HepG2 (cell line): ENCODE data around the gene FHIT. TPM values are rescaled to one million over a fixed set of nuclear protein-coding genes. Genes with fewer than 3 reads are reported as not detected.

Source experiments
- ATAC-seq: fragments of 200-7000 bp; cut with Tn5 transposase; 3 replicates; pipeline ENCODE4 v1.9.1; 2020; ENCODE audit warnings: mild to moderate bottlenecking, moderate library complexity
- BruUV-seq: library from RNA; stranded (reverse); fragments of 400-500 nt; replicated peaks from 2 replicates; lab custom pipeline; 2021; lab: Mats Ljungman, UMichigan
- CTCF ChIA-PET: fragments of 300-600 bp; formaldehyde crosslinking; extraction: SDS; loops from one replicate; lab custom pipeline; 2021; ENCODE audit warnings: low total read pairs, inconsistent platforms, low intra/inter-chr PET ratio; lab: Yijun Ruan, JAX
- POLR2A ChIA-PET: fragments of 350-600 bp; sonication (Branson Sonifier 250); formaldehyde crosslinking; loops from one replicate; lab custom pipeline; 2020; ENCODE audit warnings: antibody characterized with exemption, inconsistent platforms; lab: Yijun Ruan, JAX
- DNase-seq: peaks from one replicate; pipeline ENCODE4 v3.0.0-alpha.2; 2015; ENCODE audit warnings: low spot score
- FAIRE-seq: peaks from 3 replicates; lab custom pipeline; 2011; peaks lifted over from hg19 to GRCh38; lab: Jason Lieb, UNC
- H2AFZ ChIP-seq: one replicate; pipeline ENCODE4 v1.6.1; 2011; ENCODE audit warnings: low read length, inconsistent platforms
- H3K27ac ChIP-seq: fragments of 300-600 bp; 3 replicates; pipeline ENCODE4 v1.8.0; 2011; ENCODE audit warnings: mixed run types, mild to moderate bottlenecking, mixed read lengths, low read length, inconsistent platforms; ENCODE audit not compliant: insufficient read depth; ENCODE audit errors: extremely low read length
- H3K27me3 ChIP-seq, 2 experiments: fragments of 200-600 bp in 1 of 2; 2 replicates in 1 of 2; 3 replicates in 1 of 2; pipeline versions ENCODE4 v1.6.0 to v1.8.0; 2011; ENCODE audit warnings: low read length in 2 of 2, mild to moderate bottlenecking in 2 of 2, moderate library complexity in 2 of 2, inconsistent platforms in 1 of 2; ENCODE audit not compliant: insufficient read depth in 2 of 2, control insufficient read depth in 1 of 2
- H3K36me3 ChIP-seq, 2 experiments: fragments of 200-600 bp in 1 of 2; replicated peaks in 1 of 2; 2 replicates in 1 of 2; 3 replicates in 1 of 2; pipeline versions ENCODE4 v1.5.1 to v1.8.0; 2011; ENCODE audit warnings: low read length in 2 of 2, inconsistent platforms in 1 of 2; ENCODE audit not compliant: insufficient read depth in 2 of 2, control insufficient read depth in 1 of 2
- H3K4me1 ChIP-seq: 2 replicates; pipeline ENCODE4 v1.5.1; 2012; ENCODE audit warnings: low read length, inconsistent platforms; ENCODE audit not compliant: insufficient read depth
- H3K4me2 ChIP-seq: 2 replicates; pipeline ENCODE4 v1.6.0; 2011; ENCODE audit warnings: low read depth, low read length, inconsistent platforms
- H3K4me3 ChIP-seq, 3 experiments: fragments of 200-600 bp in 1 of 3; sonication (generic), shearing (Covaris generic) in 1 of 3; replicated peaks in 1 of 3; 2 replicates each; pipeline ENCODE4 v1.5.1; 2011 to 2016; ENCODE audit warnings: low read length in 3 of 3, inconsistent platforms in 2 of 3, low read depth in 2 of 3, mild to moderate bottlenecking in 2 of 3, control low read depth in 1 of 3, mixed read lengths in 1 of 3; ENCODE audit not compliant: insufficient read depth in 1 of 3
- H3K79me2 ChIP-seq: one replicate; pipeline ENCODE4 v1.6.1; 2011; ENCODE audit warnings: low read length, inconsistent platforms; ENCODE audit not compliant: insufficient read depth
- H3K9ac ChIP-seq: 2 replicates; pipeline ENCODE4 v1.6.0; 2011; ENCODE audit warnings: mild to moderate bottlenecking, low read depth, low read length, inconsistent platforms; ENCODE audit not compliant: insufficient read depth
- H3K9me3 ChIP-seq: 2 replicates; pipeline ENCODE4 v1.5.1; 2012; ENCODE audit warnings: mild to moderate bottlenecking, low read length
- H4K20me1 ChIP-seq: 2 replicates; pipeline ENCODE4 v1.6.0; 2011; ENCODE audit warnings: inconsistent platforms, mild to moderate bottlenecking, low read length, moderate library complexity; ENCODE audit not compliant: insufficient read depth
- GTF3A ChIP-seq: sonication (generic); formaldehyde crosslinking; conservative IDR thresholded peaks from 2 replicates; pipeline ENCODE4 v1.4.0; 2020; ENCODE audit warnings: mild to moderate bottlenecking, missing genetic modification reagents
- MED13 ChIP-seq: sonication (generic); formaldehyde crosslinking; IDR thresholded peaks from 2 replicates; pipeline ENCODE4 v1.5.0; 2020; ENCODE audit warnings: missing genetic modification reagents
- PAWR ChIP-seq: sonication (generic); formaldehyde crosslinking; IDR thresholded peaks from 2 replicates; pipeline ENCODE4 v1.4.0; 2020; ENCODE audit warnings: missing genetic modification reagents, mild to moderate bottlenecking, borderline replicate concordance
- TRIM24 ChIP-seq: sonication (generic); formaldehyde crosslinking; IDR thresholded peaks from 2 replicates; pipeline ENCODE4 v1.8.0; 2022; ENCODE audit warnings: mild to moderate bottlenecking, missing genetic modification reagents
- WGBS: methylation state at CpG from one replicate; pipeline ENCODE4 v1.1.6; 2017; ENCODE audit warnings: low lambda C conversion rate; 5-methylcytosine and 5-hydroxymethylcytosine counted together
- in situ Hi-C: cut with HindIII; loops from 2 replicates; pipeline ENCODE4 v1.10.0; 2017; ENCODE audit warnings: low pct_unique_long_range_greater_than_20kb; ENCODE audit not compliant: extremely low pct_ligation_motif_present
- intact Hi-C: fragments of 100-400 bp; cut with micrococcal nuclease; formaldehyde crosslinking; loops from one replicate; pipeline ENCODE4 v1.10.0; 2022; ENCODE audit not compliant: unreplicated experiment
- polyA plus RNA-seq, 8 experiments: library from polyadenylated mRNA; depleted of rRNA in 3 of 8; stranded (reverse) in 7 of 8; unstranded in 1 of 8; fragments of >200 nt; fragmentation: Illumina TruSeq in 4 of 8; extraction: Trizol in 4 of 8; gene quantifications; 2 replicates each; pipeline versions ENCODE4 v1.2.1 to v1.2.3, GENCODE V29; 2011 to 2016; ENCODE audit warnings: low read depth in 4 of 8, missing spikeins in 1 of 8, mixed read lengths in 1 of 8; ENCODE audit not compliant: insufficient read depth in 1 of 8
- total RNA-seq, 5 experiments: library from RNA; depleted of rRNA; stranded (reverse); fragments of >200 nt; fragmentation: Illumina TruSeq; extraction: Trizol; gene quantifications; 2 replicates each; pipeline ENCODE4 v1.2.3, GENCODE V29; 2016; ENCODE audit warnings: low read depth in 1 of 5

FHIT gene
- total and polyA plus RNA-seq, 2 of the 13 experiments (the other 11 are each of a cell fraction or from before 2014, with no cell fraction given) = 4.0 to 4.6 TPM

GRCh38 chr3:59865351-59865750, 1385.9 kb downstream of the FHIT start:
- FAIRE-seq = no peak
- POLR2A ChIA-PET = no interaction called here
- H3K79me2 ChIP-seq = no peaks in the 10 kb centered on the region
- no peak overlapping the region for H2AFZ ChIP-seq
- no peak for ATAC-seq
- BruUV-seq = no TSS peak
- WGBS = 32% methylated on average over 4 of the region's 4 CpGs
- no peak overlapping the region for H3K27ac ChIP-seq
- H3K36me3 ChIP-seq = no peaks in the 10 kb centered on the region
- no peaks in the 10 kb centered on the region for H3K4me1 ChIP-seq
- H3K9me3 ChIP-seq = no peaks in the 10 kb centered on the region
- no peaks in the 10 kb centered on the region for H3K27me3 ChIP-seq
- no peak for DNase-seq
- no peak overlapping the region for H3K9ac ChIP-seq
- no peaks in the 10 kb centered on the region for H4K20me1 ChIP-seq
- TF ChIP-seq PAWR (CRISPR knock-in tag) (no peak), TRIM24 (CRISPR knock-in tag) (no peak), GTF3A (CRISPR knock-in tag) (no peak)
- in situ Hi-C loops (loop anchor here (25.0 kb wide), 1 partner anchor 653 kb away; no protein-coding TSS in a partner anchor), intact Hi-C loops (no loop called here)
- no peak overlapping the region for H3K4me2 ChIP-seq
- CTCF ChIA-PET = no interaction called here
- no peak overlapping the region for H3K4me3 ChIP-seq

GRCh38 chr3:59862686-59863085, 1388.6 kb downstream of the FHIT start:
- Histone ChIP-seq H3K27me3 (no peaks in the 10 kb centered on the region), H3K4me3 (no peak overlapping the region), H3K9me3 (no peaks in the 10 kb centered on the region), H4K20me1 (no peaks in the 10 kb centered on the region), H3K27ac (no peak overlapping the region), H2AFZ (no peak overlapping the region), H3K79me2 (no peaks in the 10 kb centered on the region), H3K4me2 (no peak overlapping the region), H3K36me3 (no peaks in the 10 kb centered on the region), H3K9ac (no peak overlapping the region), H3K4me1 (no peaks in the 10 kb centered on the region)
- ATAC-seq = no peak
- BruUV-seq = no TSS peak
- CTCF ChIA-PET = no interaction called here
- no peak for FAIRE-seq
- intact Hi-C loops (no loop called here), in situ Hi-C loops (loop anchor here (25.0 kb wide), 1 partner anchor 650 kb away; no protein-coding TSS in a partner anchor)
- 42% methylated on average over 6 of the region's 6 CpGs for WGBS
- no peak for DNase-seq
- POLR2A ChIA-PET = no interaction called here
- TF ChIP-seq MED13 (CRISPR knock-in tag) = no peak
- TF ChIP-seq, all 625 proteins: peak for 0
